OCI-LY7 (cell line): ENCODE data around the gene COPE.

Experiments used
- EZH2phosphoT487 ChIP-seq: fragments of 200-600 bp; sonication (generic); IDR thresholded peaks from 2 replicates; pipeline ENCODE4 v1.6.1; 2018; ENCODE audit warnings: low read depth, borderline replicate concordance, mild to moderate bottlenecking, mixed run types, antibody characterized with exemption, low read length, moderate library complexity, mixed read lengths
- TF ChIP-seq, protein P1 (sequence below): fragments of 200-600 bp; sonication (generic); conservative IDR thresholded peaks from 2 replicates; pipeline ENCODE4 v1.5.1; 2014; ENCODE audit warnings: mild to moderate bottlenecking, antibody characterized with exemption, low read length, moderate library complexity, mixed read lengths

DNA sequence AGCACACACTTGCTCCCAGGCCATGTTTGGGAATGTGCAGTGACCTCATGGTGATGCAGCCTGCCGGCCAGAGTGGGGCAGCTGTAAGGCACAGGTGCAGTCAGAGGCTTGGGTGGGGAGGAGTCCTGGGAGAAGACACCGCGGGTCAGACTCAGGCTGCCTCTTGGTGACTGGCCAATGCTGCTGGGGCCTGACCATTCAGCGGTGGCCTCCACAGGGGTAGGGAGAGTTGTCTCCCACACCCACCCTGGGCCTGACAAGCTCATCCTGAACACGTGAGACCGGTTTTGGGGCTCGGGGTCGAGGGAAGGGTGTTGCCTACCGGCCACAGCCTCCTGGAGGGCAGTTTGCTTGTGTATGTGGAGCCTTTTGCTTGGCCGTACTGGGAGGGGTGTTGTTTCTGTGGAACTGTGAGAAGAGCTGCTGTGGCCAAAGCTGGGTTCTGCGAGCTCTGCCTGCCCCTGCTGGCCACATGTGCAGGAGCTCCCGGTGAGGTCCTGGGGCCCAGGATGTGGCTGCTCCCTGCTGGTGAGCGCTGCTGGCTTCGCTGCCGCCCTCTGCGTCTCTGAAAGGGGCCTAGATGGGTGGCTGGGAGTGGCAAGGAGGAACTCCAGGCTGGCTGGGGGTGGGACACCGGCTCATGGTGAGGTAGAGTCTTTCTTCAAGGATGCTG is 65.3 kb downstream of the COPE start:
- TF ChIP-seq, protein P1, sequence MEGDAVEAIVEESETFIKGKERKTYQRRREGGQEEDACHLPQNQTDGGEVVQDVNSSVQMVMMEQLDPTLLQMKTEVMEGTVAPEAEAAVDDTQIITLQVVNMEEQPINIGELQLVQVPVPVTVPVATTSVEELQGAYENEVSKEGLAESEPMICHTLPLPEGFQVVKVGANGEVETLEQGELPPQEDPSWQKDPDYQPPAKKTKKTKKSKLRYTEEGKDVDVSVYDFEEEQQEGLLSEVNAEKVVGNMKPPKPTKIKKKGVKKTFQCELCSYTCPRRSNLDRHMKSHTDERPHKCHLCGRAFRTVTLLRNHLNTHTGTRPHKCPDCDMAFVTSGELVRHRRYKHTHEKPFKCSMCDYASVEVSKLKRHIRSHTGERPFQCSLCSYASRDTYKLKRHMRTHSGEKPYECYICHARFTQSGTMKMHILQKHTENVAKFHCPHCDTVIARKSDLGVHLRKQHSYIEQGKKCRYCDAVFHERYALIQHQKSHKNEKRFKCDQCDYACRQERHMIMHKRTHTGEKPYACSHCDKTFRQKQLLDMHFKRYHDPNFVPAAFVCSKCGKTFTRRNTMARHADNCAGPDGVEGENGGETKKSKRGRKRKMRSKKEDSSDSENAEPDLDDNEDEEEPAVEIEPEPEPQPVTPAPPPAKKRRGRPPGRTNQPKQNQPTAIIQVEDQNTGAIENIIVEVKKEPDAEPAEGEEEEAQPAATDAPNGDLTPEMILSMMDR = no peak
- TF ChIP-seq EZH2phosphoT487 = no peak
